Ovary (tissue), 9 donors: Measurements from ENCODE around the gene AUTS2. TPM values are rescaled to one million over a fixed set of nuclear protein-coding genes. Genes with fewer than 3 reads are reported as not detected.

Experiments
- DNase-seq, 5 donors: peaks; one replicate each; pipeline ENCODE4 v3.0.0-alpha.2; 2019 to 2020
- H3K27ac ChIP-seq, 2 donors: fragments of 200-600 bp; one replicate each; pipeline versions ENCODE4 v1.5.1 to v1.8.0; 2019 to 2022
- H3K27me3 ChIP-seq: fragments of 200-600 bp; one replicate; pipeline ENCODE4 v1.8.0; 2022
- H3K36me3 ChIP-seq: fragments of 200-600 bp; sonication (generic); one replicate; pipeline ENCODE4 v1.5.1; 2019
- H3K4me1 ChIP-seq: one replicate; pipeline ENCODE4 v1.8.1; 2013; ENCODE audit warnings: mild to moderate bottlenecking, moderate library complexity; ENCODE audit not compliant: insufficient read depth
- H3K4me3 ChIP-seq: fragments of 200-600 bp; sonication (generic); one replicate; pipeline ENCODE4 v1.5.1; 2017
- H3K9me3 ChIP-seq, 2 donors: fragments of 200-600 bp in 1 of 2; sonication (generic) in 1 of 2; one replicate each; pipeline versions ENCODE4 v1.5.1 to v1.8.1; 2013 to 2019; ENCODE audit warnings: mild to moderate bottlenecking in 1 of 2, moderate library complexity in 1 of 2
- EP300 ChIP-seq: sonication (generic); formaldehyde crosslinking; IDR thresholded peaks from one replicate; pipeline ENCODE4 v1.6.1; 2017; ENCODE audit warnings: antibody characterized with exemption
- POLR2A ChIP-seq: fragments of 450-650 bp; IDR thresholded peaks from one replicate; pipeline ENCODE4 v1.6.1; 2017; ENCODE audit warnings: antibody characterized with exemption, mild to moderate bottlenecking, moderate library complexity
- WGBS, 3 donors: extraction: QIAGEN DNeasy Blood & Tissue Kit in 1 of 3; methylation state at CpG; one replicate each; pipeline versions ENCODE4 v1.1.5 to v1.1.7; 2013 to 2017; 5-methylcytosine and 5-hydroxymethylcytosine counted together
- intact Hi-C, 4 donors: fragments of 100-400 bp; cut with DNase I; formaldehyde crosslinking; loops; one replicate each; pipeline versions ENCODE4 v1.11.0 to v1.15.1; 2022 to 2023
- polyA plus RNA-seq, 2 donors: library from polyadenylated mRNA; stranded (reverse); fragments of 200-250 nt in 1 of 2; fragments of 350-450 nt in 1 of 2; fragmentation: Illumina TruSeq in 1 of 2; extraction: RNeasy Lipid Tissue Mini Kit (QIAGEN cat#74804) in 1 of 2; gene quantifications; one replicate each; pipeline ENCODE4 v1.2.3, GENCODE V29; 2013 to 2014
- total RNA-seq, 7 donors: library from RNA; depleted of rRNA in 2 of 7; stranded (reverse); fragments of >200 nt in 2 of 7; fragmentation: NEBNext Ultra II Directional in 3 of 7; extraction: Animal tissue kit (Norgen Biotek cat#: 25700) in 3 of 7; gene quantifications; one replicate each; pipeline versions ENCODE4 v1.1.0 to v1.2.4, GENCODE V29; 2016 to 2023
- TF ChIP-seq, protein P1 (sequence below), 3 donors: fragments of 450-650 bp in 2 of 3; fragments of 200-600 bp in 1 of 3; IDR thresholded peaks; one replicate each; pipeline versions ENCODE4 v1.5.1 to v1.8.0; 2016 to 2022; ENCODE audit warnings: antibody characterized with exemption in 3 of 3, mild to moderate bottlenecking in 1 of 3
- donor health status: DM: no; HTN: no; CAD: no; lungs with moderate emphysema.
- donor health status: DM: no; HTN: no; CAD: no.
- donor health status: Bipolar disorder and iron deficiency.
- donor health status: DM: yes; HTN: yes; CAD: no.
- donor health status: DM: no; HTN: no; CAD: no.
- donor health status: DM: yes; HTN: yes; CAD: no.

Gene AUTS2
- total and polyA plus RNA-seq, 9 donors, result 18.3 to 60.9 (median 44.9) TPM

DNA sequence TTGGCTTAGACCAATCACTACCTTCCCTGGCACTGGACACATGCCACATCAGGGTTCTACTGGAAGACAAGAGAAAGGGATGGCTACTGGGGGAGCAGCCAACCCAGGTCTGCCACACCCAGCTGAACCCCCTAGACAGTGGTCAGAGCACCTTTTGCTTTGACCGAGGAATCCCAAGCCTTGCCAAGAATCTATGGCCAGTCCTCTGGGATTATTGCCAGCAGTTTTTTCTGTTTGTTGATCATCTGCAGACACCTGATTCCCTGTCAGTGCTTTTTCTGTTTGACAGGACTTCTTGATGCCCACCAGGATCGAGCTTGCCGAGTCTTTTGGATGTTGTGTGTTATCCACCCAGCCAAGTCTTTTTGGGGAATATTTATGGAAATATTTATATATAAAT lies 1057.4 kb downstream of the AUTS2 start:
- TF ChIP-seq POLR2A (no peak), EP300 (no peak)
- TF ChIP-seq, protein P1, sequence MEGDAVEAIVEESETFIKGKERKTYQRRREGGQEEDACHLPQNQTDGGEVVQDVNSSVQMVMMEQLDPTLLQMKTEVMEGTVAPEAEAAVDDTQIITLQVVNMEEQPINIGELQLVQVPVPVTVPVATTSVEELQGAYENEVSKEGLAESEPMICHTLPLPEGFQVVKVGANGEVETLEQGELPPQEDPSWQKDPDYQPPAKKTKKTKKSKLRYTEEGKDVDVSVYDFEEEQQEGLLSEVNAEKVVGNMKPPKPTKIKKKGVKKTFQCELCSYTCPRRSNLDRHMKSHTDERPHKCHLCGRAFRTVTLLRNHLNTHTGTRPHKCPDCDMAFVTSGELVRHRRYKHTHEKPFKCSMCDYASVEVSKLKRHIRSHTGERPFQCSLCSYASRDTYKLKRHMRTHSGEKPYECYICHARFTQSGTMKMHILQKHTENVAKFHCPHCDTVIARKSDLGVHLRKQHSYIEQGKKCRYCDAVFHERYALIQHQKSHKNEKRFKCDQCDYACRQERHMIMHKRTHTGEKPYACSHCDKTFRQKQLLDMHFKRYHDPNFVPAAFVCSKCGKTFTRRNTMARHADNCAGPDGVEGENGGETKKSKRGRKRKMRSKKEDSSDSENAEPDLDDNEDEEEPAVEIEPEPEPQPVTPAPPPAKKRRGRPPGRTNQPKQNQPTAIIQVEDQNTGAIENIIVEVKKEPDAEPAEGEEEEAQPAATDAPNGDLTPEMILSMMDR (IDR thresholded peaks at IDR 0.05), result no peak
- DNase-seq, result no peak
- Histone ChIP-seq H3K27me3 (no peaks in the 10 kb centered on the region), H3K36me3 (no peaks in the 10 kb centered on the region), H3K9me3 (no peaks in the 10 kb centered on the region), H3K4me3 (no peak overlapping the region), H3K4me1 (no peaks in the 10 kb centered on the region), H3K27ac (no peak overlapping the region)
- 63 to 82% (median 70%) methylated on average over 3 of the region's 3 CpGs for WGBS, 3 donors
- intact Hi-C loops, result no loop called here

DNA sequence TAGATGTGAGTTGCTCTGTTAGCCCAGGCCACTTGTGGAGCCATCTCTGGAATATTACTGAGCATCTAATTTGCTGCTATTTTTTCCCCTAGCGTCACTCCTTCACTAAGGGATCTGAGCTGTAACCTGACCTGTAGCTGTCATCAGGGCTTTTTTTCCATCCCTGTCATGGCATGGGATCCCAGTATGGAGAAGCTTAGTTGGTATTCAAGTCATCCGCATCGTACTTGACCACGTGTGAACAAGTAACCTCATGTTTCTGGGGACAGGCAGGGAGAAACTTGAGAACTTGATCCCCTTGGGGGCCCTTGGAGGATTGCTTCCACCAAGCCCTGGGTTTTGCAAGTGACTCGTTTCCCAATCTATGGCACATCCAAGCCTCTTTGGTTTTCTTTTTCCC lies 1059.3 kb downstream of the AUTS2 start:
- Histone ChIP-seq H3K4me3 (no peak overlapping the region), H3K27ac (no peak overlapping the region), H3K36me3 (no peaks in the 10 kb centered on the region), H3K9me3 (no peaks in the 10 kb centered on the region), H3K27me3 (no peaks in the 10 kb centered on the region), H3K4me1 (no peaks in the 10 kb centered on the region)
- no peak for DNase-seq
- WGBS, 3 donors, result 91 to 93% (median 91%) methylated on average over 5 of the region's 5 CpGs
- intact Hi-C loops, result no loop called here
- TF ChIP-seq EP300 (no peak), POLR2A (no peak)
- TF ChIP-seq, protein P1 (IDR thresholded peaks at IDR 0.05), result no peak

DNA sequence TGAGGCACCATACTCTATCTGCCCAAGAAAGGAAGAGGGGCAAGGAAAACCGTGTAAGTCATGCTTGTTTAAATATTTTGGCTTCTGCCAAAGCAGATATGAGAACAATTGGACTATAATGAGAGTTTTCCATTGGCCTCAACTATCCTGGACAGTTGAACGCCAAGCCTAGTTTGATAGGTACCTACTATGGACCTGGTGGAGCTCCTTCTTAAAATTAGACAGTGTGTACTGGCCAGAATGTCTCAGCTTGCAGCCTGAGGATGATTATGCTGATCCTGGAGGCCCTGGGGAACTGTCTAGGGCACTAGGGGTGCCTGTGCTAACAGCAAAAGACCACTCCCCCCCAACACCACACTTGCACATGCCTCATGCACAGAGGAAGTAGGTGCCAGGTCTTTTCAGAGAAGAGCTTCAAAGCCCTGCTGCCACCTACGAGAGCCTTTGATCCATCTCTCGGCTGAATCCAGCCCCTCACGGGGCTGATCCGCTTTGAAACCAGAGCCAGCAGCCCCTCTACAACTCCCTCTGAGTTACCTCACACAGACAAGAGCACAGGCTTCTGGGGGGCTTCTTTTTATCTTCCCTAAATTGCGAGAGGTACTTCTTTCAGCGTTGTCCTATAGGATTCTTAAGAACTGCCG lies 1059.8 kb downstream of the AUTS2 start:
- 91 to 94% (median 92%) methylated on average over 9 of the region's 9 CpGs for WGBS, 3 donors
- intact Hi-C loops, result no loop called here

DNA sequence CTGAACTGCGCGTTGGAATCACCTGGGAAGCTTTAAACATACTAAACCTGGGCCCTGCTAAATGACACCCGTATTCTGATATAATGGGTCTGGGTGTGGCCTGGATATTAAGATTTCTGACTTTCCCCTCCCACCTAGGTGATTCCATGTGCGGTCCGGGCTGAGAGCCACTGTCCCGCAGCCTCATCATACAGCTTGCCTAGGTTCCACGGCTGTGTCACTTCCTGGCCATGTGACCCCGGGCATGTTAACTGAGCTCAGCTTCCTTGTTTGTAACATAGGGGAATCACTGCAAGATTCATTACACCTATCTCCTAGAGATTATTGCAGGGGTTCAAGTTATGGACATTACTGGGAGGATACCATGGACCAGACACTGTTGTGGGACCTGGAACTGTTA lies 1061.0 kb downstream of the AUTS2 start:
- TF ChIP-seq, protein P1 (IDR thresholded peaks at IDR 0.05), result no peak
- TF ChIP-seq POLR2A (no peak), EP300 (no peak)
- no peak overlapping the region for H3K4me3 ChIP-seq
- no peaks in the 10 kb centered on the region for H3K9me3 ChIP-seq
- intact Hi-C loops, result no loop called here
- no peaks in the 10 kb centered on the region for H3K36me3 ChIP-seq
- H3K27ac ChIP-seq, result no peak overlapping the region
- WGBS, 3 donors, result 93 to 95% (median 95%) methylated on average over 8 of the region's 8 CpGs
- no peaks in the 10 kb centered on the region for H3K27me3 ChIP-seq
- H3K4me1 ChIP-seq, result no peaks in the 10 kb centered on the region
- DNase-seq, result no peak

More for the DNA sequence above, 1059.8 kb downstream of the AUTS2 start:
- Histone ChIP-seq H3K4me1 (no peaks in the 10 kb centered on the region), H3K9me3 (no peaks in the 10 kb centered on the region), H3K27me3 (no peaks in the 10 kb centered on the region), H3K36me3 (no peaks in the 10 kb centered on the region), H3K4me3 (no peak overlapping the region), H3K27ac (no peak overlapping the region)
- no peak for DNase-seq
- TF ChIP-seq POLR2A (no peak), EP300 (no peak)
- TF ChIP-seq, protein P1 (IDR thresholded peaks at IDR 0.05), result no peak
